ENCODE results near the gene PRSS33. TPM values are rescaled to one million over a fixed set of nuclear protein-coding genes. Genes with fewer than 3 reads are reported as not detected.

Gene PRSS33
- not detected in 2 replicates for total RNA-seq

GRCh38 chr16:2787406-2787805, at the start of gene PRSS33:
Gene PRSS33 (minus strand): TSS chr16:2787560. CDS start chr16:2786547, 1,013 bp downstream.

GRCh38 chr16:2829501-2830354, 42.4 kb upstream of the PRSS33 start, which contains the start of gene ZG16B:
Gene ZG16B (plus strand): TSS chr16:2830303. CDS start chr16:2830442, 139 bp downstream.

GRCh38 chr16:2816751-2817339, 29.5 kb upstream of the PRSS33 start, which contains the start of gene PRSS21:
Gene PRSS21 (plus strand): TSS chr16:2817237. CDS start chr16:2817269, 32 bp downstream.

GRCh38 chr16:2777231-2777902, 10.0 kb downstream of the PRSS33 start, which contains the start of gene ELOB:
Gene ELOB (minus strand): TSS chr16:2777280. CDS start chr16:2777239, 41 bp downstream.

GRCh38 chr16:2752035-2752849, 35.1 kb downstream of the PRSS33 start, which contains the start of gene SRRM2:
Gene SRRM2 (plus strand): TSS chr16:2752638. CDS start chr16:2756365, 3,727 bp downstream.

Other genes starting within 250 kb of the PRSS33 start
- 16.7 and 36.2 TPM in 2 replicates for gene PDPK1, start 249.5 kb downstream of the PRSS33 start, total RNA-seq
- gene KCTD5, start 105.0 kb downstream of the PRSS33 start, total RNA-seq: 37.3 and 37.5 TPM in 2 replicates
- 1.0 and 1.9 TPM in 2 replicates for gene PRSS27, start 67.3 kb downstream of the PRSS33 start, total RNA-seq
- gene SRRM2, start 34.9 kb downstream of the PRSS33 start, total RNA-seq: 39.0 and 118 TPM in 2 replicates
- gene ELOB, start 10.3 kb downstream of the PRSS33 start, total RNA-seq: 180 and 232 TPM in 2 replicates
- gene PRSS41, start 10.9 kb upstream of the PRSS33 start, total RNA-seq: not detected in 2 replicates
- gene PRSS21, start 29.7 kb upstream of the PRSS33 start, total RNA-seq: 3.8 and 4.6 TPM in 2 replicates
- 0.68 and 4.1 TPM in 2 replicates for gene ZG16B, start 42.7 kb upstream of the PRSS33 start, total RNA-seq
- gene PRSS22, start 70.6 kb upstream of the PRSS33 start, total RNA-seq: 7.5 and 54.4 TPM in 2 replicates
- 52.8 and 69.7 TPM in 2 replicates for gene FLYWCH2, start 95.7 kb upstream of the PRSS33 start, total RNA-seq
- 84.4 and 111 TPM in 2 replicates for gene FLYWCH1, start 124.4 kb upstream of the PRSS33 start, total RNA-seq
- 3.8 and 10.2 TPM in 2 replicates for gene KREMEN2, start 176.7 kb upstream of the PRSS33 start, total RNA-seq
- gene PAQR4, start 181.8 kb upstream of the PRSS33 start, total RNA-seq: 6.5 and 8.8 TPM in 2 replicates
- 0.34 and 0.50 TPM in 2 replicates for gene PKMYT1, start 192.9 kb upstream of the PRSS33 start, total RNA-seq
- under 0.01 and 0.14 TPM in 2 replicates for gene CLDN9, start 225.4 kb upstream of the PRSS33 start, total RNA-seq
- under 0.01 and 0.14 TPM in 2 replicates for gene CLDN6, start 230.6 kb upstream of the PRSS33 start, total RNA-seq
- 279 and 421 TPM in 2 replicates for gene TNFRSF12A, start 232.8 kb upstream of the PRSS33 start, total RNA-seq
- 2.4 and 9.4 TPM in 2 replicates for gene HCFC1R1, start 236.4 kb upstream of the PRSS33 start, total RNA-seq
- gene THOC6, start 236.5 kb upstream of the PRSS33 start, total RNA-seq: 14.4 and 23.2 TPM in 2 replicates
- gene BICDL2, start 249.4 kb upstream of the PRSS33 start, total RNA-seq: 23.3 and 27.3 TPM in 2 replicates